Epithelial cell of prostate (primary cell): ENCODE data around the gene GCSAML.
A peak's percentile ranks its signal among the peaks of the same experiment; 100 is the strongest.
"Not testable (repeated sequence)": the region's sequence is repeated elsewhere in the genome, so short reads cannot be mapped to it uniquely, and the experiment has no call there.

Experiments
- DNase-seq: peaks from one replicate; pipeline ENCODE4 v3.0.0-alpha.2; 2011; ENCODE audit warnings: low read depth, low spot score
- H3K27ac ChIP-seq: fragments of 450-650 bp; 2 replicates; pipeline ENCODE4 v1.5.1; 2017; ENCODE audit warnings: mild to moderate bottlenecking

Gene GCSAML

DNA sequence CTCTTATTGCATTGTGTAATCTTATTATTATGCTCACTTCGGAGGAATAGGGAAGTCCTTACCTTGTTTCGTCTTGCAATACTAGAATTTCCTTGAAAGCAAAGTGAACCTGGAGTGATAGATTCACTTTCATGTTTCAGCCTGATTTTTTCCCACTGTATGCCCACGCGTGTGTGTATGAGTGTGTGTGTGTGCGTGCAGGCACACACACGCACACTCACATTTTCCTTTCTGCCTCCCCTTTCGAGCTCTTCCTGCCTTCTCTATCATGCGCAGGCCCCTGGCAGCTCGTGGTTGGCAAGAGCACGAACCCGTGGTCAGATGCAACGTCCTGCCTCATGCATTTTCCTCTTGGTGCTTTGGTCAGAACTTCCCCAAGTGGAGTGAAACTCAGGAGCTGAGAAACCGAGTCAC, at the start of gene GCSAML:
Gene GCSAML, plus strand, starts transcription at position 366 of the 414 bp plus-strand sequence. CDS start 58 bp downstream, outside the sequence.
- H3K27ac ChIP-seq = no peak within 1 kb of the TSS
- no peak for DNase-seq

DNA sequence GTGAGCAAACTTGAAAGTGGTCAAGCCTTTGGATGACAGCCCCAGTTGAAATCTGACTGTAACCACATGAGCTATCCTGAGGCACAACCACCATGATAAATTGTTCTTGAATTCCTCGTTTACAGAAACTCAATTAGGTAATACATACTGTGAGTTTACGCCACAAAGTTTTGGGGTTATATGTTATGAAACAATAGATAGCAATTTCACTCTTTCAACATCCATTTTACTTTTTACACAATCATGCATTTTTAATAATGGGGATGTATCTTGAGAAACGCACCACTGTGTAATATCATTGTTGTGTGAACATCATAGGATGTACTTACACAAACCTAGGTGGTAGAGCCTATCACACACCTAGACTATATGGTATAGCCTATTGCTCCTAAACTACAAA, 48.1 kb upstream of the GCSAML start:
- H3K27ac ChIP-seq = no peak overlapping the region
- no peak for DNase-seq

DNA sequence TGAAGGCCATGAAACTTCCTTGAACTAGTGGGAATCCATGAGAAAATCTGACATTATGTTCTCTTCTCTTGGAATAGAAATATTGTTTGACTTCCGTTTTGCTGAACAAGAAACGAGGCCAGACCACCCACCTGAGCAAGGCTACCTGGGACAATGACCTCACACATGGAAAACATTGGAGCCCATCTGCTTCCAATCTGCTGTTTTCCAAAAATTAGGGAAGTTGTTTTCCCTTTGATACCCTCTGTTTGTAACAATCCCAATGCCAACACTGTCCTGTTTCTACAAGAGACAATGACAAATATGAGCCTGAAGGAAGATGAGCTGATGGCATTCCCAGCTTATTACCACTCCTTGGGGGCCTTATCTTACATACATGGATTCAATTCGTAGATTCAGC, 42.1 kb upstream of the GCSAML start:
- no peak overlapping the region for H3K27ac ChIP-seq
- DNase-seq = no peak

DNA sequence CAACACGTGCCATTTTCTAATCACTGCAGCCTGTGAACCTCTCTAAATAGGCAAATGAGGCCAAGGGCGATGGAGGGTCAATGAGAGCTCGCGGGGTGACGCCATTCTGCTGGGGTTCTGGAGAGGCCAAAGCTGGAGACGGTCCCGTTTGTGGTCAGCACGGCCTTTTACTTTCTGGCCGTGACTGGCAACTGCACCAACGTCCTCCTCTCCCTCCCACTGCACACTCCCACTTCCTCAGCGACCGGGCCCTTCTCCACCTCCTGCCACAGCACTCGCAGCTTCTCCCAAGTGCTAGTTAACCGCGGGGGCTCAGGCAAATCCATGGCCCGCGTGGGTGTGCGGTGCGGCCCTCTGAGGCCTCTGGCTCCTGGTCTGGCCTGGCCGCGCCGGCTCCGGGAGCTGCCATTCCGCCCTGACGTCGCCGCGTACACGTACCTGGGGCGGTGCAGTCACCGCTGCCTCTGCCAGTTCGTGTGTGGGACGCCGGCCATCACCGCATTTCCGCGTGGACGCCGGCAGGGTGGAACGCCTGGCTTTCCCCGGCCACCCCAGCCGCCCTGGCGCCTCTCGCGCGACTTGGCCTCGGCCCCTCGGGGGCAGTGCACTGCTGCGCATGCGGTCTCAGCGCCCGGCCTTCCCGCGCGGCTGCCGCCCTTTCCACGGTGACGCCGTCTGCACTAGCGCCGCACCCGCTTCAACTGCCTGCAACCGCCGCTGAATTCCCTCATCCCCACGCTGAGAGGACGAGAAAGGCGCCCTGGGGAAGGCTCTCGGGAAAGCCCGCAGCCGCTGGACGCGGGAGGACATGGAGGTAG, 30.9 kb upstream of the GCSAML start:
- no peak for DNase-seq
- no peak overlapping the region for H3K27ac ChIP-seq

DNA sequence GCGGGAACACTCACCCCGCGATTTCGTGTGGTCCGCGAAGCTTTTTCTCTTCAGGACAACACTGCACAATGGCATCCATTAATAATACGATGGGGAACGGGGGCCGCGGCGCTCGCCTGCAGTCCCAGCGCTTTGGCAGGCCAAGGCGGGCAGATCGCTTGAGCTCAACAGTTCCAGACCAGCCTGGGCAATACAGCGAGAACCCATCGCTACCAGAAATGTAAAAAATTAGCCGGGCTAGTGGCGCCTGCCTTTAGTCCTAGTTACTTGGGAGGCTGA, 30.4 kb upstream of the GCSAML start:
- no peak for DNase-seq
- no peak overlapping the region for H3K27ac ChIP-seq

DNA sequence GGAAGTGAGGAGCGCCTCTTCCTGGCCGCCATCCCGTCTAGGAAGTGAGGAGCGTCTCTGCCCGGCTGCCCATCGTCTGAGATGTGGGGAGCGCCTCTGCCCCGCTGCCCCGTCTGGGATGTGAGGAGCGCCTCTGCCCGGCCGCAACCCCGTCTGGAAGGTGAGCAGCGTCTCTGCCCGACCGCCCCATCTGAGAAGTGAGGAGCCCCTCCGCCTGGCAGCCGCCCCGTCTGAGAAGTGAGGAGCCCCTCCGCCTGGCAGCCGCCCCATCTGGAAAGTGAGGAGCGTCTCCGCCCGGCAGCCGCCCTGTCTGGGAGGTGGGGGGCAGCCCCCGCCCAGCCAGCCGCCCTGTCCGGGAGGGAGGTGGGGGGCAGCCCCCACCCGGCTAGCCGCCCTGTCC, 27.0 kb upstream of the GCSAML start:
- not testable (repeated sequence) for DNase-seq, H3K27ac ChIP-seq

DNA sequence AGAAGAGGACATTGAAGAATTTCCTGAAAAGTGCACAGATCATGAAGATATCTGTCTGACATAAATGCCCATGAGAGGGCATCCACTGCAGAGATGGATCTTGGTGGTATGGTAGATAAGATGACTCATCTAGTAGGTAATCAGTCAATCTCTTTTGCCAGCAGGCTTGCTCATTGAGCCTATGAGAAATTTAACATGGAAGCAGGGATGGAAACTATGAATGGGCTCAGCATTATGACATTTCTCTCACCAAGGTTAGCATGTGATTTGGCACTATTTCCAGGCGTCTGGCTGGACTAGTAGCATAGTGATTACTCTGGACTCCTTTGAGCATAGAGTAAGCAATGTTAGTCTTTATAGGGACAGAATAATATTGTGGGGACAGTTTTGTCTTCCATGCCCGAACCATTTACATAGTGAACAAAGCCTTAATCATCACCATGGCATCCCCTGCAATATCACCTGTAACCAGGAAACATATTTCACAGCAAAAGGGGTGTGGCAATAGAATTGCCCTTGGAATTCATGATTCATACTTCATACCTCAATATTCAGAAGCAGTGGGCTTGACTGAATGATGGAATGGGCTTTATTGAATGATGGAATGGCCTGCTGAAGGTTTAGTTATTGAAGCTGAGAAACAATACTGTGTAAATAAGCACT, 20.0 kb upstream of the GCSAML start:
- H3K27ac ChIP-seq = peak overlapping the region; percentile 57
- DNase-seq = peak; percentile 50

DNA sequence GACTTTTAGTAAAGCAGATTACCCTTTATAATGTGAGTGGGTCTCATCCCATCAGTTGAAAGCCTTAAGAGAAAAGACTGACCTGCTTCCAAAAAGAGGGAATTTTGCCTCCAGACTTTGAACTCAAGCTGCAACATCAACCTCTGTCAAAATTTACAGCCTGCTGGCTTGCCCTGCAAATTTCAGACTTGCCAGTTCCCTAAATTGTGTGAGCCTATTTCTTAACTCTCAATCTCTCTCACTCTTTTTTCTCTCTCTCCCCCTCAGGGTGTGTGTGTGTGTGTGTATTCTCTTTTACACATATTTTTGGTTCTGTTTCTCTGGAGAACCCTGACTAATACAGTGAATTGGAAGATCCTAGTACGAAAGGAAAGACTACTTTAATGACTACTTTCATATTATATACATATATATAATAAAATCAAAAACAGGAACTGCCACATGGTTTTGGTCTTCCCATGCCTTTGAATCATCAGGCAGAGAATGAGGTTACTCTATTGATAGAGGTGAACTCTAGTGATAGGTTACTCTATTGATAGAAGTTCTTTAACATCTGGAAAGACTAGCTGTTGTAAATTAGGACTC, 19.1 kb upstream of the GCSAML start:
- H3K27ac ChIP-seq = peak overlapping the region; percentile 57
- DNase-seq = no peak

DNA sequence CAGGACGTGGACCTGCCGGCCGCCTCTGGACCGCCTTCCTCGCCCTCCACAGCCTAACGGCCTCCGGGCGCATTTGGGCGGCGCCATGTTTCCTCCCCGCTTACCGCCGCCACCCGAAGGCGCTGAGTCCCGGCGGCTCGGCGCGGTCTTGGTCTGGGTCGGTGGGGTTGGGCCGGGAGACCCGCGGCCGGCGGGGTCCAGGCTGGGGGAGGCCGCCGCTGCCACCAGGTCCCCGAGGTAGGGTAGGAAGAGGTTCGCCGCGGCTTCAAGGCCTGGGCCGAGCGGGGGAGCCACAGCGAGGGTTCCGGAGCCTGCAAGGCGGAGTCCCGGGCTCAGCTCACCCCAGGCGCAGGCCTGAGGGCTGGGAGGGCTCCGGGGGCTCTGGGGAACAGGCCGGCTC, 18.1 kb upstream of the GCSAML start:
- no peak for DNase-seq

DNA sequence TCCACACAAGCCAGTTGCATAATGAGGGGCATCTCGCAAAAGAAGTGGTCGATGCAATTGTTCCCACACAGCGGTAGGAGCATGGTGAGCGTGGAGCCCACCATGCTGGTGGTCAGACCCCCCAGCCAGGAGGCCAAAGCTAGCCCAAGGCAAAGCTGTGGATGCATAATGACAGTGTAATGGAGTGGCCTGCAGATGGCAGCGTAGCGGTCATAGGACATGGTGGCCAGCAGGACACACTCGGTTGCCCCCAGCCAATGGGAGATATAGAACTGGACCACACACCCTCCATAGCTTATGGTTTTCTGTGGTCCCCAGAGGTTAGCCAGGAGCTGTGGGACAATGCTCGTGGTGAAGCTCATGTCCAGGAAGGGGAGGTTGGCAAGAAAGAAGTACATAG, 17.0 kb upstream of the GCSAML start:
- no peak for DNase-seq
- H3K27ac ChIP-seq = no peak overlapping the region

More for the DNA sequence above, 18.1 kb upstream of the GCSAML start:
- no peak overlapping the region for H3K27ac ChIP-seq

DNA sequence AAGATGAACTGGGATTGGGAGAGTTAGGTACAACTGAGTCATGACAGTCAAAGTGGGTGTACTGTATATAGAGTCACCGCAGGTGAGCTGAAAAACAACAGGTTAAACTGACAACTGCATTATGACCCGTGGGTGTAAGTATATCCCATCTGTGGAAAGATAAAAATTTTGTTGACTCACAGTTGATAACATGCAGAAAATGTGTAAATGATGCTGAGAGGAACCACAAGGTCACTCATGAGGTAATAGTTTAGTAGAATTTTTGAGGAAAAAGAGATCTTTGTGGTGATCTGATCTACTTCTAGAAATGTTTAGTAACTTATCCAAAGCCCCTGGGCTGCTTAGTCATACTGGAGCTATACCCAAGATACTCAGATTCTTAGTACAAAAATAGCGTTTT, 13.5 kb upstream of the GCSAML start:
- DNase-seq = no peak

DNA sequence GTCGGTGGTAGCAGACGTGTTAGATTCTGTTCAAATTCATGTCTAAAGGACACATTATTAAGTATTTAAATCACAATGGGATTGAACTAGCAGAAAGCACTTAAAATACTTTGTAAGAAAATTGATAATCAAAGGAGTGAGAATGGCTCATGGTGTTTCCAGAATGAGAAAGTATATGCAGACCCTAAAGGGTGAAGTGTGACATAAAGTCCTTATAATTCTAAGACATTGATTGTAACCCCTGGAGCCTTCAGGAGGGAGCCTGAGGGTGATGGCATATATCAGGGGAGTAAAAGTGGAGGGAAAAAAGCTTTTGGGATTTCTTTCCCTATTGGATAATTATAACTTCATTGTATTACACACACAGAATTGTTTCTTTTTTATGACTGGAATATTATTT, 12.6 kb upstream of the GCSAML start, which contains the start of gene OR2C3:
Gene OR2C3, minus strand, starts transcription at position 101 of the 400 bp plus-strand sequence. CDS start 3,929 bp downstream, outside the sequence.
- DNase-seq = no peak
- H3K27ac ChIP-seq = no peak within 1 kb of the TSS

More for the DNA sequence above, 13.5 kb upstream of the GCSAML start:
- H3K27ac ChIP-seq = no peak overlapping the region

DNA sequence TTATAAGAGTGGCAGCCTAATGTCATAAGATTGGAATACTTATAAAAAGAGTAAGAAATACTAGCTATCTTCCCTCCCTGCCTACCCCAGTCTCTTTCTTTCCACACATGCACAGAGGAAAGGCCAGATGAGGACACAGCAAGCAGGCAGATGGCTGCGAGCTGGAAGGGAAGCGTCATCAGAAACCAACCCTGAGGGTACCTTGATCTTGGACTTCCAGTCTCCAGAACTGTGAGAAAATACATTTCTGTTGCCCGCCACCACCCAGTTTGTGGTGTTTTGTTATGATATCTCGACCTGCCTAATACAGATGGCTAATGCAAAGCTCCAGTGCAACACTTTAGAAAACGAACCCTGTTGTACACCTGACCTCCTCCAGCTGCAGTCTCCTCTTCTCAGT, 10.4 kb upstream of the GCSAML start:
- no peak overlapping the region for H3K27ac ChIP-seq
- DNase-seq = no peak

DNA sequence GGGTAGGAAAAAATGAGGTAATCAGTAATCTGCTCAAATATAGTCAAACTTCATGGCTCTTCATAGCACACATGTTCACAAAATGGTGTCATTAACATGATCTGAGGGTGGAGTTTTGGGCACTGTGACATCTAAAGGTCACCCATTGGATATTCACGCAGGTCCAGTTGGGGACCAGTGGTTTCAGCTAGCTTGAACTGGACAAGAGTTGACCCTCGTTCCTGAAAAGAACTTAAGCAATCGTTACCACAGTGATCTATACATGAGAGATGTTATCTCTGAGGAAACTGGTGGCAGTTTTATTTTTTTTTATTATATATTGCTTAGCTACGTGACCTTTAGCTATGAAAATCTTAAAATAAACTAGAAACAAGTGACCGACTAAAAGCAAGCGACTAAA, 9.7 kb upstream of the GCSAML start:
- no peak overlapping the region for H3K27ac ChIP-seq
- no peak for DNase-seq

DNA sequence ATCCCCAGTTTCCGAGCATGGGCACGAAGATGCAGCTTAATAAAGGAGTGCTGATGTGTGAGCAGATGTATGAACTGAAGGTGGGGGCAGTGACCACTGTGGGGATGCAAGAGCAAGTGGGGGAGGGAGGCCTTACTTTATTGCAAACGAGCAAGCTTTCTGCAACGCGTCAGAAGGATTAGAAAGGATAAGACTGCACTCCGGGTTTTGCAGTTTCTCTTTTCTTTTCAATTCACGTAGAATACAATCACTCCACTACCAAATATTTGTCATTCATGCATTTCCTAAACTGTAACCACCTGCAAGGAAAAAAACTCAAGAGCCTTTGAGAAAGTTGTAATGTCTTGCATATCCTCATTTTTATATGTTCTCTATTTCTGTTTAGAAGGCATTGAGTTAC, 8.4 kb upstream of the GCSAML start:
- DNase-seq = no peak
- no peak overlapping the region for H3K27ac ChIP-seq

DNA sequence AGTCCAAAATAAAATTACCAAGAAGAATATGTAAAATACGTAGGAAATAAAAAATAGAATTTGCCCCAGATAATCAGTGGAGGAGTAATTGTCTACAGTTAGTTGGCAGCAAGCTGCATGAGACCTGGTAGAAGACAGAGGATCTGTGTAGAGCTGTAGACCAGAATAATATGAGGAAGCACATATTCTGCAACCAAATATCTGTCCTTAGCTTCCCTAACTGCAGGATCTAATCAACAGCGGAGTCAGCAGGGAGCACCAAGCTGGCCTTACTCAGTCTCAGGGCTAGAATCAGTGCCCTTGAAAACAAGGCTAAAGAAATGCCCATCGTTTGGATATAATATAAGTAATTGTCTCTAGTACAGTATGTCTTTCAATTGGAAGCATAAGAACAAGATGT, 6.1 kb upstream of the GCSAML start:
- H3K27ac ChIP-seq = no peak overlapping the region

DNA sequence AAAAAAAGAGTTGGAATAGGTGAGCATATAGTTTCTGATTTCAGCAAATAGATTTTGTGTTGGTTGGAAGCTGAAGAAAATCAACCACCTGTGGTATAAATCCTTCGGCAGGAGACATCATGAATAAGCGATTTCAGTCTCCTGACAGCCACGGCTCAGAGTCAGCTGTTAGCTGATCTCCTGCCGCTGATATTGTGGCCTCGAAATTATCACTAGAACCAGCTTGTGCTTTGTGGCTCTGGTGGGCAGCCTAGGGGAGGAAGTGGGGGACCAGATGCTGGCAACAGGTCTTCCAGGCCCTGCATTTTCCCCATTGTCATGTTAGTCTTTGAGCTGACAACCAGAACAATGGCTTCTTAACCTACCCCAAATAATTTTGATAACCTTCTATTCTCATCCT, 842 bp upstream of the GCSAML start:
- H3K27ac ChIP-seq = no peak overlapping the region
- no peak for DNase-seq

More for the DNA sequence above, 6.1 kb upstream of the GCSAML start:
- DNase-seq = no peak

DNA sequence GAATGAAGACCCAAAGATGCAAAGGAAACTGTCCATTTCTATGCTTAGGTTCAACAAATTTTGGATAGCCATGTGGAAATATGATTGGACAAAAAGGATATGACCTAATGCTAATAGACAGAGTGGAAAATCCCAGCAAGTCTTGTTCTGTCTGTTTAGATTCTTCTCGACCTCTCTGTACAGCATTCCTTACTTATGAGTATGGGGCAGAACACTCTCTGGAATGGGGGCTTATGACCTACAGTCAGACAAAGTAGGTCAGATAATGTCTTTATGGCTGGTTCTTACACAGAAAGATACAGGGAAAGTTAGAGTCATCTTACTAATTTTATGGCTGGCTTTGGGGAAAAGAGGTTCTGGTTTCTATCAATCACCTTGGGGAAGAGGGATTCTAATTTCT, 2.8 kb downstream of the GCSAML start:
- no peak for DNase-seq
- H3K27ac ChIP-seq = no peak overlapping the region

DNA sequence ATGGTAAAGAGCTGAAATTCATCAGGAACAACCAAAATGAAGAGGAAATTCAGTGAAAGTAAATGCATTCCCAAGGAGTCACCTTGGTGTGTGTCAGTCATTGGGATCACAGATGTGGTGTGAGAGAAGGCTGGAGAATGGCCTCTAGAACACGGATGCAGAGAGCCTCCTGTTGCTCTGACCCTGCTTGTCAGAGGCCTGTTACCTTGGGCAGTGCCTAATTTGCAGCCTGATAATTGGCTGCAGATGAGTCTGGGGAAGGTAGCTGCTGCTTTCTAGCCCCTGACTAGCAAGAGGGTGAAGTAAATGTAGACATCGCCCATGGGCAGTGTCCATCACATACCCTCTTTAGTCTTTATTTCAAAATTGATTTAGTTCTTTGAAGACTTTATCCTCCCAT, 3.3 kb downstream of the GCSAML start:
- no peak overlapping the region for H3K27ac ChIP-seq
- no peak for DNase-seq

DNA sequence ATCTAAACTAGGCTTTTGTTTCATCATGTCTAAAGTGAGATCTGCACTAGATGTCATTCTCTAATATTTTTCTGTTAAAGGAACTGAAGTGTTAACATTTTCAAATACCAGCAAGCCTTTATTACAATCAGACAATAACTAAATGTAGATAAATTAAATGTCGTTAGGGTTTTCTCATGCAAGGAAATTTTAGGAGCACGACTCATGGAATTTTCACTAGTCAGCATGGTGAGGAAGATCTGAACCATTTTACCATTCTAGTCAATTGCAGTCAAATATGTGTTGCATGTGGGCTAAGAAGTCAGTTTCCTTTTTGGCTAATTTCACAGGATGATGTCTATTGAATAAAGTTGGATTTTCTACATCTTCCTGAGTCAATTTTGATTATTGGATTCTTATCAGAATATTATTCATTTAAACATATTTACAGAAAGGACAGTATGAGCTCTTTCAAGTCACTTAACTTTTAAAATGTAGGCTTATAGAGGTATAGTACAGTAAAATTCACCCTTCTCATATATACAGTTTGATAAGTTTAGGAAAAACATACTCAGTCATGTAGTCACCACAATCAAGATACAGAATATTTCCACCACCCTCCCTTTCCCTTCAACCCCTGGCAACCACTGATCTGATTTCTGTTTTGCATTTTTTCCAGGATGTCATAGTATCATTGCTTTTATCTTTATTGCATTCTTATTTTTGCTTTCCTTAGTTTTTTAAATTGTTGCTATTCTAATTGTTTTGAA, 9.2 kb downstream of the GCSAML start:
- no peak overlapping the region for H3K27ac ChIP-seq
- DNase-seq = no peak

DNA sequence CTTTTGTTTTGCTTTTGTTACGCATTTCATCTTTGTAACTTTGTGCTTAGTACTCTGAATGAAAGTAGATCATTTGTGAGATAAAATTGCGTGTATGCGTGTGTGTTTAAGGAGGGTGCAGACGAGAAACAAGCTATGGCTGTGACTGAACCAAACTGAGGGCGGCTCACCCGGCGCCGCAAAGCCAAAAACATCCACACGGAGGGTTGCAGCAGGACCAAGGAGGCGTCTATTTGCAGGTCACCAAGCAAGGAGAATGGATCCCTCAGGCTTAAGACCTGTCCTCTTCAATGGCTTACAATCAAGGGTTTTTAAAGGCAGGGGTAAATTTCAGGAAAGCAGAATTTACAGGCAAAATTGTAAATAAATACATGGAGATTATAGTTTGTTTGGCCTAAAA, 12.8 kb downstream of the GCSAML start:
- DNase-seq = no peak
- H3K27ac ChIP-seq = no peak overlapping the region
